Muscle of leg (tissue), 11 donors: ENCODE measurements around the gene CRELD2. TPM values are rescaled to one million over a fixed set of nuclear protein-coding genes. Genes with fewer than 3 reads are reported as not detected.
A peak's percentile ranks its signal among the peaks of the same experiment; 100 is the strongest.

Source experiments
- DNase-seq: peaks from one replicate; pipeline ENCODE4 v3.0.0; 2013
- H3K27ac ChIP-seq: one replicate; pipeline ENCODE4 v1.5.1; 2013; ENCODE audit warnings: mild to moderate bottlenecking, low read length, control low read depth
- H3K27me3 ChIP-seq: one replicate; pipeline ENCODE4 v1.6.1; 2013; ENCODE audit warnings: low read length; ENCODE audit not compliant: control insufficient read depth, insufficient read depth
- H3K36me3 ChIP-seq: one replicate; pipeline ENCODE4 v1.6.1; 2013; ENCODE audit warnings: low read length; ENCODE audit not compliant: control insufficient read depth, insufficient read depth
- H3K4me1 ChIP-seq: one replicate; pipeline ENCODE4 v1.6.1; 2013; ENCODE audit warnings: low read length; ENCODE audit not compliant: control insufficient read depth, insufficient read depth
- H3K4me3 ChIP-seq: one replicate; pipeline ENCODE4 v1.5.1; 2013; ENCODE audit warnings: low read length, control low read depth
- H3K9me3 ChIP-seq: replicated peaks from 2 replicates; pipeline ENCODE4 v1.6.1; 2013; ENCODE audit warnings: low read depth, low read length; ENCODE audit not compliant: control insufficient read depth
- WGBS: methylation state at CpG from one replicate; pipeline ENCODE4 v1.1.5; 2013; ENCODE audit warnings: missing lambda C conversion rate; ENCODE audit not compliant: insufficient coverage; 5-methylcytosine and 5-hydroxymethylcytosine counted together
- polyA plus RNA-seq, 8 donors: library from polyadenylated mRNA; unstranded; fragments of 120-200 nt; gene quantifications; one replicate each; pipeline versions ENCODE4 v1.2.1 to v1.2.3, GENCODE V29; 2013; ENCODE audit warnings: inconsistent platforms in 1 of 8, low replicate concordance in 1 of 8; ENCODE audit not compliant: insufficient read length in 8 of 8, insufficient read depth in 1 of 8
- total RNA-seq: library from RNA; stranded (reverse); fragments of 120-200 nt; gene quantifications from one replicate; pipeline ENCODE4 v1.2.4, GENCODE V29; 2013

CRELD2 gene
- total and polyA plus RNA-seq, 9 donors, result 17.0 to 27.0 (median 22.2) TPM

DNA sequence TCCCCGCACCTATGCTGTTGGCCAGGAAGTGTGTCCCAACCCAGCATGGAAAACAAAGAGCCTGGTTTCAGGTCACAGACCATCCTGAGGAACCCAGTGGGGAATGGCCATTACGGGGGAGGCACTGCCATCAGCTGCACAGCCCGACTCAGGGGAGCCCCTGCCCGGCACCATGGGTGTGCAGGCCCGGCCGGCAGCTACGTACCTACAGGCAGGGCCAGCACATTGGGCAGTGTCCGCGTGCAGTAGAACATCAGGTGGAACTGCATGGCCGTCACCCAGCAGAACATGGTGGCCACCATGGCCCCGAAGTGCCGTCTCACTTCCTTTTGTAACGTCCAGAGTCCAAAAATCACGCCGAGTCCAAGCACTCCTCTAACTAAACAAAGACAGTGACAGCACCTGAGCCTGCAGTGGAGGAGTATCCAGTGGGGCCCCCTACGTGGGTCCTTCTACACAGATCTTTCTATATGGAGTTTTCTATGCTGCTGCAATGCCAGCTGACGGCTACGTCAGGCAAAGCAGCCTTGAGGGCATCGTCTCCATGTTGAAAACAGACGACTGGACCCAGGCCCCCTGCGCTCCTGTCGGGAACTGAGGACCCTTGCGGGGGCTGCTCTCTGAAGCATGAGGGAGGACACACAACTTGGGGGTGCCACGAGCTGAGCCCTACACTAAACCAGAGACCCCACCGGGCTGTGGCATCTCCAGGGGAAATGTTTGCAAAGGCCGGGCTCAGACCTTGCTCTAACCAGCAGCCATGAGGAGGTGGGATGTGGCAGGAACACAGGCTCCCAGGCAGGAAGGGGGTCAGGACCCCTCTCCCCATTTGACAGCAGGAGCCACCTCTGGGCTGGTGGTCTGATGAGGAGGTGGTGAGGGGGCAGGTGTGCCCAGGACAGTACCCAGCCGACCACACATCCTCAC is 7.9 kb upstream of the CRELD2 start:
- no peak overlapping the region for H3K4me3 ChIP-seq
- no peaks in the 10 kb centered on the region for H3K4me1 ChIP-seq
- WGBS, result 91% methylated on average over 20 of the region's 27 CpGs
- H3K9me3 ChIP-seq, result no peaks in the 10 kb centered on the region
- no peaks in the 10 kb centered on the region for H3K27me3 ChIP-seq
- H3K27ac ChIP-seq, result no peak overlapping the region
- no peak for DNase-seq
- peaks cover 48% of the 10 kb centered on the region for H3K36me3 ChIP-seq

DNA sequence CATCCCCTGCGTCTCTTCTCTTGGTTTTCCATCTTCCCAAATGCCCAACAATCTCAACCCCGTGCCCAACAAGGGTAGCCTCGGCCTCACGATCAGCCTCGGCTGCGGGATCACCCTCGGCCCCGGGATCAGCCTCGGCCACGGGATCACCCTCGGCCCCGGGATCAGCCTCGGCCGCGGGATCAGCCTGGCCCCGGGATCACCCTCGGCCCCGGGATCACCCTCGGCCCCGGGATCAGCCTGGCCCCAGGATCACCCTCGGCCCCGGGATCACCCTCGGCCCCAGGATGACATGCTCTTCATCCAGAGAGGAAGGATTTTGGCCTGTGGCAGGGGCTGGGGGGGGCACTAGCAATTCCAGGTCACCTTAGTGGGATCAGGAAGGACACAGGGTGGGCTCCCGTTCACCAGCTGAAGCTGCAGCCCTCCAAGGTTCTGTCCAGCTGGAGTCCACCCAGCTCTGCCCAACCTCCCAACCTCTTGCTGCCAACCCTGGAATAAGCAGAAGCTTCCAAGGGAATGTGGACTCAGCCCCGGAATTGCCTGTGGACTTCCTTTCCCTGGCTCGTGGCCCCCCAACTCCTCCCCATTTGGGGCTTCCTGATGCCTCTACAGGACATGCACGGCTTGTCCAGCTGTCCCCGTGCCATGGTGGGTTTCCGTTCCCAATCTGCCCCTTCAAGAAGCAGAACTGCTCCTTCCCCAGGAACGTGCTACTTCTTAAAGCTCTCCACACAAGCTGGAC is 6.4 kb upstream of the CRELD2 start:
- 95% methylated on average over 23 of the region's 30 CpGs for WGBS
- DNase-seq, result no peak
- Histone ChIP-seq H3K4me1 (no peaks in the 10 kb centered on the region), H3K4me3 (no peak overlapping the region), H3K27ac (no peak overlapping the region), H3K27me3 (no peaks in the 10 kb centered on the region), H3K36me3 (peaks cover 42% of the 10 kb centered on the region), H3K9me3 (no peaks in the 10 kb centered on the region)

DNA sequence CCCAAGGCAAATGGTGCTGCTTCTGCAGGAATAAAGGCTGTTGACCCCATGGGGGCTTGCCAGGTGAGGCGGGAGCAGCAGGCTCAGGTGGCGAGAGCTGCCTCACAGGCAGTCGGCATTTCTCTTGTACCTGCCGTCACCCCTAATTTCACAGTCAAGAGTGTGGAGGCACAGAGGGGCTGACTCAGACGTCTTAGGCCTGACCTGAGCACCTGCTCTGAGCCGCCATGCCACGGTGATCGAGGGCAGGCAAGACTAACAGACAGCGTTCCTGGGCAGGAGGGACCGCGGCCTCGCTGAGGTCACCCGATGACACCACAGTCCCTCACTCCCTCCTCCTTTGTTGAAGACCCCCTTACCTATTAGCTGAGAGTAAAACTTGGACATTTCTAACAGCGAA is 5.4 kb upstream of the CRELD2 start:
- Histone ChIP-seq H3K36me3 (peaks cover 38% of the 10 kb centered on the region), H3K4me1 (peaks cover 7% of the 10 kb centered on the region), H3K9me3 (no peaks in the 10 kb centered on the region), H3K27ac (no peak overlapping the region), H3K27me3 (no peaks in the 10 kb centered on the region), H3K4me3 (no peak overlapping the region)
- no peak for DNase-seq
- WGBS, result 98% methylated on average over 8 of the region's 14 CpGs

DNA sequence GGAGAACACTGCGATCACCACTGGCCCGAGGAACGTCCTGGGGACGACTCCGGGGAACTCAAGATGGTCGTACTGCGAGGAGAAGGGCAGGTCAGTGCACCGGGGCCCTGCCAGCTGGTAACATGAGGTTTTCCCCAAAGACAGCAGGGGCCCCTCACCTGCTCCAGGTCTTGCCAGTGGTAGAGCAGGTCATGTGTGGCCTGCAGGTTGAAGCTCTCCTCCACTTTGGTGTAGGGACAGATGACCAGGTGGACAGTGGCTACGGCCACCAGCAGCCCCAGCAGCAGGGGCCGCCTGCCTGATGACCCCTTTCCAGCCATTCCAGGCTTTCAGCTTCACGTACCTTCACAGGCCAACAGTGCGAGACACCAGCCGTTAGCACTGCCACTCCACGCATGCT is 5.0 kb upstream of the CRELD2 start:
- no peaks in the 10 kb centered on the region for H3K27me3 ChIP-seq

DNA sequence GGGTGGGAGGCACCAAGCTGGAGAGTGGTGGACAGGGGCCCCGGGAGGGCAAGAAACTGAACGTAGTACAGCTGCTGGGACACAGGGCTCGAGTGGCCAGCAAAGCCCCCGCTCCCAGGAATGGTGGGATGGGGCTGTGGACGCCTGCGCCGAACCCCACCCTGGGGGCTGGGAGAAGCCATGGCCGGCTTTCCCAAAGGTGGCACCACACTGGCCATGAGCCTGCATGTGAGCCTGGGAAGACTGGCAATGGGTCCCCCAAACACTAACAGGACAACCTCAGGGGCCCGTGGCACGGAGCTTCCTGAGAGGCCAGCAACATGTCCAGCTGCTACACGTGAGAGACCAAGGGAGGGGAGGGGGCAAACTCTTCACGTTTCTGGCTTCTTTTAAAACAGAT is 4.2 kb upstream of the CRELD2 start:
- 91% methylated on average over 8 of the region's 12 CpGs for WGBS
- Histone ChIP-seq H3K4me1 (peaks cover 12% of the 10 kb centered on the region), H3K27me3 (no peaks in the 10 kb centered on the region), H3K9me3 (no peaks in the 10 kb centered on the region), H3K4me3 (no peak overlapping the region), H3K36me3 (peaks cover 32% of the 10 kb centered on the region), H3K27ac (no peak overlapping the region)
- no peak for DNase-seq

More for the DNA sequence above, 5.0 kb upstream of the CRELD2 start:
- Histone ChIP-seq H3K4me3 (no peak overlapping the region), H3K4me1 (peaks cover 7% of the 10 kb centered on the region), H3K9me3 (no peaks in the 10 kb centered on the region), H3K27ac (no peak overlapping the region), H3K36me3 (peaks cover 38% of the 10 kb centered on the region)
- DNase-seq, result no peak
- 91% methylated on average over 14 of the region's 14 CpGs for WGBS

DNA sequence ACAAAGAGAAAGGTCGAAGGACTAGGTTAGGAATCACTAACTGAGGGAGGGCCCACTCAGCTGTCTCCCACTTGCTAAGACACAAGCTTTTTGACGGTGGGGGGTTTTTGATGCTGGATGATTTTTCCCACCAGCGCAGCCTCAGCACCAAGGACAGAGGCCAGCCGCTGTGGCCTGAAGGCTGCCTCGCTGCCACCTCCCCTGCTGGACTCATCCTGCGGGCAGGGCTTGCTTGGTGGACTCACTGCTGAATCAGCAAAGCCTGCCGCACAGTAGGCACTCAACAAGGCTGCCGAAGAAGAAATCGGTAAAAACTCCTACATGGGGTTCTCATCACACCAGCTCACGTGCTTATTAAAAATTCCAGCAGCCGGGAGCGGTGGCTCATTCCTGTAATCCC is 2.8 kb upstream of the CRELD2 start:
- no peak overlapping the region for H3K4me3 ChIP-seq
- no peaks in the 10 kb centered on the region for H3K9me3 ChIP-seq
- H3K36me3 ChIP-seq, result peaks cover 28% of the 10 kb centered on the region
- no peak for DNase-seq
- H3K27me3 ChIP-seq, result no peaks in the 10 kb centered on the region
- H3K27ac ChIP-seq, result no peak overlapping the region
- 82% methylated on average over 8 of the region's 12 CpGs for WGBS
- H3K4me1 ChIP-seq, result peaks cover 13% of the 10 kb centered on the region

DNA sequence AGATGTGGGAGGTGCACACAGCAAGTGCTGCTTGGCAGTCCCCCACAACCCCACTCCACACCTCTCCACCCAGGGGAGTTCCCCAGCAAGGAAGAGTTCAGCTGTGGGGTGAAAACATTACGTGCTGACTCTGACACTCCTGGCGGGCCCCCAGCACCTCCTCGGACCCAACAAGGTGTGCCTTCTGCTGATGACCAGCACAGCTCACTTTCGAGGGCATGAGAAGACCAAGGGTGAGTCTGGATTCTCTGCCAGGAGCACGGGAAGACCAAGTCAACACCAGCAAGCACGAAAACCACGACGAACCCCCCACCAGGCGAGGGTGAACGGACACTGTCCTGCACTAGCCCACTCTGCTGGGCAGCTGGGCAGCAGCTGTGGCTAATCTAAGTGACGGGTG is 1.6 kb upstream of the CRELD2 start:
- WGBS, result 89% methylated on average over 11 of the region's 11 CpGs
- H3K27me3 ChIP-seq, result no peaks in the 10 kb centered on the region
- H3K4me1 ChIP-seq, result peaks cover 13% of the 10 kb centered on the region
- no peaks in the 10 kb centered on the region for H3K9me3 ChIP-seq
- H3K4me3 ChIP-seq, result no peak overlapping the region
- H3K36me3 ChIP-seq, result peaks cover 34% of the 10 kb centered on the region
- DNase-seq, result no peak
- no peak overlapping the region for H3K27ac ChIP-seq

DNA sequence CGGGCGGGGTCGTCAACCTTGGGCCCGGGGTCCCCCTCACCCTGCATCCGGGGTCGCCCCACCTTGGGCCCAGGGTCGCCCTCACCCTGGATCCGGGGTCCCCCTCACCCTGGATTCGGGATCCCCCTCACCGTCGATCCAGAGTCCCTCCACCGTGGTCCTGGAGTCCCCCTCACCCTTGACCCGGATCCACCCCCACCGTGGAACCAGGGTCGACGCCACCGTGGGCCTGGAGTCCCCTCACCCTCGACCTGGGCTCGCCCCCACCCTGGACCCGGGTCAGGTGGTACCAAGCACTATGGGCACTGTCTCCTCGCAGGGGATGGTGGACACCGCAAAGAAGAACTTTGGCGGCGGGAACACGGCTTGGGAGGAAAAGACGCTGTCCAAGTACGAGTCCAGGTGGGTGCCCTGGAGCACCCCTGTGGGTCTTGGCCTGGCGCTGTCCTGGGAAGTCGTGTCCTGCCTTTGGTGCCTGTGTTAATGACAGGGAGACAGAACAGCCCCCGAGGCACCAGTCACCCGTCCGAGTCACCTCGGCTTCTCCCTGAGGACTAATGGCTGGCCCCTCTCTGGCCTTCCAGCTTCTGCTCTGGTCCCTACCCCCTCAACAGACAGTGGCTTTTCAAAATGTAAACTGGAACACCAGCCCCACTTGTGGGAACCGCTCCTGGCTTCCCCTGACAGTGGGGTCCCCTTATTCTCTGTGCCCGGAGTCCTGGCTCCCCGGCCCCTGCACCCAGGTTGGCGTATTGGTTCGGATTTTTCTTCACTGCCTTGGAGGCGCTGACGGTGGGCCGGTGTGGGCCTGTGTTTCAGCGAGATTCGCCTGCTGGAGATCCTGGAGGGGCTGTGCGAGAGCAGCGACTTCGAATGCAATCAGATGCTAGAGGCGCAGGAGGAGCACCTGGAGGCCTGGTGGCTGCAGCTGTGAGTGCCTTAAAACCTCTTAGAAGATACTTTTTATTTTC is 762 bp downstream of the CRELD2 start:
- Histone ChIP-seq H3K4me3 (peak overlapping the region; percentile 59), H3K4me1 (peaks cover 13% of the 10 kb centered on the region), H3K9me3 (no peaks in the 10 kb centered on the region), H3K27me3 (no peaks in the 10 kb centered on the region), H3K27ac (no peak overlapping the region), H3K36me3 (peaks cover 23% of the 10 kb centered on the region)
- WGBS, result 34% methylated on average over 43 of the region's 47 CpGs
- DNase-seq, result no peak

DNA sequence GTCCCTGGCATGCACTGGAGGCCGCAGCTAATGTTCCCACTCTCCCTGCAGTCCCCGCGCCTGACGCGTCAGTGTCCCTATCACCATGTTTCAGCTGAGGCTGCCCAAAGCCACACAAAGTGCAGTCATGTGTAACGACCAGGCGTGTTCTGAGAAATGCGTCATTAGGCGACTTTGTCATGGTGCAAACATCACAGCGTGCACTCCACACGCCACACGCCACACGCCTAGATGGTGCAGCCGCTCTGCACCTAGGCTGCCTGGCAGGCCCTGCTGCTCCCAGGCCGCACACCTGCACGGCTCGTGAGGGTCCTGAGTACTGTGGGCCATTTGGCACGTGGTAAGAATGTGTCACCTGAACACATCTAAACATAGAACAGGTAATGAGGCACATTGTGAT is 2.4 kb downstream of the CRELD2 start:
- Histone ChIP-seq H3K27me3 (no peaks in the 10 kb centered on the region), H3K4me1 (peaks cover 13% of the 10 kb centered on the region), H3K27ac (no peak overlapping the region), H3K9me3 (no peaks in the 10 kb centered on the region), H3K4me3 (no peak overlapping the region), H3K36me3 (peaks cover 19% of the 10 kb centered on the region)
- WGBS, result 97% methylated on average over 14 of the region's 18 CpGs
- DNase-seq, result no peak
